ENCODE data around the gene FXYD4. TPM values are rescaled to one million over a fixed set of nuclear protein-coding genes. Genes with fewer than 3 reads are reported as not detected.

Gene FXYD4
- total RNA-seq, 1 donor from 2014 or later, result 1.1 TPM

DNA sequence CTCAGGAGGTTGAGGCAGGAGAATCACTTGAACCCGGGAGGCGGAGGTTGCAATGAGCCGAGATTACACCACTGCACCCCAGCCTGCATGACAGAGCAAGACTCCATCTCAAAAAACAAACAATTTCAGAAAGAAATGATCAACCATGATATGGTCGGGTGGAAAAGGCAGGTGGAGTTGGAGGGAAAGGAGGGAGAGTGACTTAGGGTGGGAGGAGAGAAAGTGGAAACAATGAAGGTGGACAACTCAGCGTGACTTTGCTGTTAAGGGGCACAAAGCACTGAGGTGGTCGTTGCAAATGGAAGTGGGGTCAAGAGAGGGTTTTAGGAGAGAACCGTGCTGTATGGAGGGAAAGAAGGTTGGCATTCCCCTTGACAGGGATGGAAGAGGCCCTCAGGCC lies 30.0 kb upstream of the FXYD4 start:
- TF ChIP-seq, protein P1, sequence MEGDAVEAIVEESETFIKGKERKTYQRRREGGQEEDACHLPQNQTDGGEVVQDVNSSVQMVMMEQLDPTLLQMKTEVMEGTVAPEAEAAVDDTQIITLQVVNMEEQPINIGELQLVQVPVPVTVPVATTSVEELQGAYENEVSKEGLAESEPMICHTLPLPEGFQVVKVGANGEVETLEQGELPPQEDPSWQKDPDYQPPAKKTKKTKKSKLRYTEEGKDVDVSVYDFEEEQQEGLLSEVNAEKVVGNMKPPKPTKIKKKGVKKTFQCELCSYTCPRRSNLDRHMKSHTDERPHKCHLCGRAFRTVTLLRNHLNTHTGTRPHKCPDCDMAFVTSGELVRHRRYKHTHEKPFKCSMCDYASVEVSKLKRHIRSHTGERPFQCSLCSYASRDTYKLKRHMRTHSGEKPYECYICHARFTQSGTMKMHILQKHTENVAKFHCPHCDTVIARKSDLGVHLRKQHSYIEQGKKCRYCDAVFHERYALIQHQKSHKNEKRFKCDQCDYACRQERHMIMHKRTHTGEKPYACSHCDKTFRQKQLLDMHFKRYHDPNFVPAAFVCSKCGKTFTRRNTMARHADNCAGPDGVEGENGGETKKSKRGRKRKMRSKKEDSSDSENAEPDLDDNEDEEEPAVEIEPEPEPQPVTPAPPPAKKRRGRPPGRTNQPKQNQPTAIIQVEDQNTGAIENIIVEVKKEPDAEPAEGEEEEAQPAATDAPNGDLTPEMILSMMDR (IDR thresholded peaks at IDR 0.05), result no peak
- ATAC-seq (no peak), DNase-seq (no peak)
- H3K4me1 ChIP-seq, result peaks cover 4% of the 10 kb centered on the region
- H3K36me3 ChIP-seq, result no peaks in the 10 kb centered on the region
- H3K4me3 ChIP-seq, result no peak overlapping the region
- H3K9me3 ChIP-seq, result no peaks in the 10 kb centered on the region
- intact Hi-C loops (cut with DNase I), result no loop called here
- H3K27ac ChIP-seq, result no peak overlapping the region
- H3K27me3 ChIP-seq, result no peaks in the 10 kb centered on the region

DNA sequence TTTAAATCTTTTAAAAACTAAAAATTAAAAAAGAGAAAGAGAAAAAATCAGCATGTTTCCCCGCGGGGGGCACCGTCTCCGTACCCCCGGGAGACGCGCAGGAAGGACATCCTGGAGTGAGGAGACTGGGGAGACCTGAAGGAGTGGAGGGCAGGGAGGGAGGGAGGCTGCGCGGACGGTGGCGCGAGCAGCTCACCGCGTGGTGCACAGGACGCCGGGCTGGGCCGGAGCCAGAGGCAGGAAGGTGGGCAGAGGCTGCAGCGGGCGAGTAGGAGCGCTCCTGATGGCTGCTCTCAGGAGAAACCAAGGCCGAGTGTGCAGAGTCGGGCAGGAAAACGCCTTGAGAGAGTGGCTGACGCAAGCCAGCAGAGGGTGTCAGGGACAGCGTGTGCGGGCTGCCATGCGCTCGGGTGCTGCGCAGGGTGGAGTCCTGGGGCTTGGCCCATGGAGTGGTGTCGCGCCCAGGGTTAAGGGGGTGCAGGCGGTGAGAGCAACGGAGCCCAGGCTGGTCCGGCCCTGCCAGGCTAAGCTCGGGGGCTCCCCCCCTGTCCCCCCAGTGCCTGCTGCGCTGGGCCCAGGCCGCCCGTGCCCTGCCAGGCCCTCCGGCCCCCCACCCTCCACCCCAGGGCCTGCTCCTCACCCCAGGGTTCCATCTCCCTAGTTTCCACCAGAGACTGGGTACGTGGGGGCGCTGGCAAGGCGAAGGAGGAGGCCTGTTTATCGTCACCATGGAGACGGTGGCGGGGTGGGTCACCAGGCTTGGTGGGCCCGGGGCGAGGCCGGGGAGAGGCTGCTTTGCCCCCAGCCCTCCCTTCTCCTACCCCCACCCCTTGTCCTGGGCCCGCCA lies 28.9 kb upstream of the FXYD4 start:
- H3K4me1 ChIP-seq, result no peaks in the 10 kb centered on the region
- DNase-seq (no peak), ATAC-seq (no peak)
- TF ChIP-seq, protein P1 (IDR thresholded peaks at IDR 0.05), result no peak
- H3K36me3 ChIP-seq, result no peaks in the 10 kb centered on the region
- intact Hi-C loops (cut with DNase I), result no loop called here
- H3K9me3 ChIP-seq, result no peaks in the 10 kb centered on the region
- H3K4me3 ChIP-seq, result no peak overlapping the region
- no peak overlapping the region for H3K27ac ChIP-seq
- no peaks in the 10 kb centered on the region for H3K27me3 ChIP-seq

DNA sequence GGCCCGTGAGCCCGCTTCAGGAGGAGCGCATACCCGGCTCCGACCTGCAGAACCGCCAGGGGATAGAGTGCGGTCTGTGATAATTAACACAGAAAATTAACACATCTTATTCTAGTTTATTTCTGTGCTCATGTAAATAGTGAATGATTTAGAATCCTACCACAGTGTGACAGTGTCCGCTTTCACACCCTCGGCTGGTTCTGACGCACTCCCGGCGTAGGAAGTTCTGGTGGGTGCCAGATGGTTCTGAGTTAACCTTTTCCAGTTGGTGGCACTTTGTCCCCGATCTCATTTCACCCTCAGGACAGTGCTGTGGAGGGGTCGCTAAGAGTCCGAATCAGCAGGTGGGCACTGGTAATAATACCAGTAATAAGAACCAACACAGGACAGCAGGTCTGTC lies 28.3 kb upstream of the FXYD4 start:
- Histone ChIP-seq H3K9me3 (no peaks in the 10 kb centered on the region), H3K36me3 (no peaks in the 10 kb centered on the region), H3K4me3 (no peak overlapping the region), H3K4me1 (no peaks in the 10 kb centered on the region), H3K27ac (no peak overlapping the region), H3K27me3 (no peaks in the 10 kb centered on the region)
- no peak for ATAC-seq
- TF ChIP-seq, protein P1 (IDR thresholded peaks at IDR 0.05), result no peak
- no peak for DNase-seq
- intact Hi-C loops (cut with DNase I), result no loop called here

DNA sequence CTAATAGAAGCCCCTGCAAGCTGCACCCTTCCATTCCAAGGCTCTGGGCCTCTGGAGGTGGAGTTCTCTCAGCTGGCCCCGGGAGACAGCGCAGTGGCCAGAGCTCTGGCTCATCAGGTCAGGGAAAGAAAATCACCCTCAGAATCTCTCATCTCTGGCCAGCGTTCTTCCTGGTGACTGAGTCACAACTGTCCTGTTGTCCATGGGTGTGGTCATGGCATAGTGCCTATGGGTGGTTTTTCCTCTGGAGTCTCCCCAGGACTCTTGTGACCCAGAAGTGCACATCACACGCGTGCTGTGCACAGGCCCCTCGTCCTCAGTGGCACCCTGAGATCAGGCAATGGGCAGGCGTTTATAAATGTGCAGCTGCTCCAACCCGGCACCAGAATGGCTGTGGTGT lies 27.4 kb upstream of the FXYD4 start:
- DNase-seq (no peak), ATAC-seq (no peak)
- Histone ChIP-seq H3K9me3 (no peaks in the 10 kb centered on the region), H3K27ac (no peak overlapping the region), H3K36me3 (no peaks in the 10 kb centered on the region), H3K4me3 (no peak overlapping the region), H3K27me3 (no peaks in the 10 kb centered on the region), H3K4me1 (no peaks in the 10 kb centered on the region)
- intact Hi-C loops (cut with DNase I), result no loop called here
- TF ChIP-seq, protein P1 (IDR thresholded peaks at IDR 0.05), result no peak

DNA sequence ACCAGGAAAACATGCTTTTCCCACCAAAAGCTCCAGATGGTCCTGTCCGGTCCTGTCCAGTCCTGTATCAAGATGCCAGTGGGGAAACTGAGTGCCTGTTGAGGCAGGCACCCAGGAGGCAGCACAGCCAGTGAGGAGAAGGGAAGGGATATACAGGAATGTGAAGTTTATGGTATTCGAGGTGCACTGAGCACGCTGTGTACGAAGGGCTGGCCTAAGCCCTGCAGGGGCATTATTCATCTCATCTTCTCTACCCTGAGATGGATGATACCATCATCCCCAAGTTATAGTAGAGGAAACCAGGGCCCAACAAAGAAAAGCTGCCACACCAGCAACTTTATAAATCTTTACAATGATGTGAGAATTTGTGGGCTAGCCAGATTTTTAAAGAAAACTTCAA lies 23.4 kb upstream of the FXYD4 start:
- DNase-seq, result no peak
- Histone ChIP-seq H3K4me1 (no peaks in the 10 kb centered on the region), H3K27me3 (no peaks in the 10 kb centered on the region), H3K4me3 (no peak overlapping the region), H3K36me3 (no peaks in the 10 kb centered on the region), H3K27ac (no peak overlapping the region), H3K9me3 (no peaks in the 10 kb centered on the region)
- TF ChIP-seq, protein P1 (IDR thresholded peaks at IDR 0.05), result no peak
- ATAC-seq, result no peak
- intact Hi-C loops (cut with DNase I), result no loop called here

Measured in upper lobe of right lung (tissue), 1 donor.